ENCODE data around the gene TTC21A. TPM values are rescaled to one million over a fixed set of nuclear protein-coding genes. Genes with fewer than 3 reads are reported as not detected.

TTC21A gene
- total RNA-seq, 2 experiments from 2014 or later, result 1.9 to 8.3 TPM

- H3K4me3 Mint-ChIP-seq, result no peak overlapping the region
- ATAC-seq, result no peak
- peaks cover 11% of the 10 kb centered on the region for H3K4me1 Mint-ChIP-seq
- CTCF ChIA-PET, result interaction anchor here (1.2 kb wide), 1 partner anchor 155 kb away, joined by 4 read pairs; no protein-coding TSS in a partner anchor
- no peak overlapping the region for H3K27ac Mint-ChIP-seq
- H3K9me3 Mint-ChIP-seq (ENCODE audit: low read depth), result no peaks in the 10 kb centered on the region
- no peaks in the 10 kb centered on the region for H3K27me3 Mint-ChIP-seq
- DNase-seq, result no peak
- peaks cover 5% of the 10 kb centered on the region for H3K36me3 Mint-ChIP-seq
Measured at GRCh38 chr3:39136533-39137434, 29.3 kb downstream of the TTC21A start.

- Mint-ChIP-seq H3K9me3 (ENCODE audit: low read depth) (no peaks in the 10 kb centered on the region), H3K4me3 (no peak overlapping the region), H3K4me1 (peaks cover 13% of the 10 kb centered on the region), H3K27ac (no peak overlapping the region), H3K36me3 (peaks cover 7% of the 10 kb centered on the region), H3K27me3 (no peaks in the 10 kb centered on the region)
- CTCF ChIA-PET, result interaction anchor here (1.2 kb wide), 1 partner anchor 154 kb away, joined by 4 read pairs; no protein-coding TSS in a partner anchor
- DNase-seq (no peak), ATAC-seq (no peak)
Measured at GRCh38 chr3:39137435-39137936, 30.0 kb downstream of the TTC21A start.

- no peaks in the 10 kb centered on the region for H3K27me3 Mint-ChIP-seq
- H3K27ac Mint-ChIP-seq, result no peak overlapping the region
- DNase-seq (no peak), ATAC-seq (no peak)
- CTCF ChIA-PET, result interaction anchor here (1.2 kb wide), 1 partner anchor 153 kb away, joined by 4 read pairs; no protein-coding TSS in a partner anchor
- peaks cover 13% of the 10 kb centered on the region for H3K36me3 Mint-ChIP-seq
- H3K4me3 Mint-ChIP-seq, result no peak overlapping the region
- no peaks in the 10 kb centered on the region for H3K9me3 Mint-ChIP-seq (ENCODE audit: low read depth)
- H3K4me1 Mint-ChIP-seq, result peaks cover 13% of the 10 kb centered on the region
Measured at GRCh38 chr3:39137991-39138803, 30.7 kb downstream of the TTC21A start.

- ATAC-seq (no peak), DNase-seq (no peak)
- H3K27ac Mint-ChIP-seq, result no peak overlapping the region
- CTCF ChIA-PET, result no interaction called here
- H3K4me3 Mint-ChIP-seq, result no peak overlapping the region
- peaks cover 13% of the 10 kb centered on the region for H3K4me1 Mint-ChIP-seq
- H3K36me3 Mint-ChIP-seq, result peaks cover 19% of the 10 kb centered on the region
- H3K27me3 Mint-ChIP-seq, result no peaks in the 10 kb centered on the region
- H3K9me3 Mint-ChIP-seq (ENCODE audit: low read depth), result no peaks in the 10 kb centered on the region
Measured at GRCh38 chr3:39138804-39139415, 31.4 kb downstream of the TTC21A start.

- Mint-ChIP-seq H3K9me3 (ENCODE audit: low read depth) (no peaks in the 10 kb centered on the region), H3K4me3 (no peak overlapping the region), H3K36me3 (peaks cover 23% of the 10 kb centered on the region), H3K4me1 (peaks cover 13% of the 10 kb centered on the region), H3K27ac (no peak overlapping the region), H3K27me3 (no peaks in the 10 kb centered on the region)
- DNase-seq (no peak), ATAC-seq (no peak)
- CTCF ChIA-PET, result no interaction called here
Measured at GRCh38 chr3:39139442-39139841, 32.0 kb downstream of the TTC21A start.

- Mint-ChIP-seq H3K9me3 (ENCODE audit: low read depth) (no peaks in the 10 kb centered on the region), H3K27me3 (no peaks in the 10 kb centered on the region), H3K36me3 (peaks cover 26% of the 10 kb centered on the region), H3K4me1 (peaks cover 16% of the 10 kb centered on the region), H3K27ac (peak overlapping the region; percentile 14), H3K4me3 (no peak overlapping the region)
- CTCF ChIA-PET, result interaction anchor here (1.5 kb wide), 1 partner anchor 13 kb away, joined by 4 read pairs; no protein-coding TSS in a partner anchor
- DNase-seq (peak; percentile 33), ATAC-seq (no peak)
Measured at GRCh38 chr3:39140341-39140971, 33.0 kb downstream of the TTC21A start.

- ATAC-seq (peak; percentile 8), DNase-seq (peak; percentile 31)
- no peak overlapping the region for H3K4me3 Mint-ChIP-seq
- no peak overlapping the region for H3K27ac Mint-ChIP-seq
- peaks cover 23% of the 10 kb centered on the region for H3K4me1 Mint-ChIP-seq
- peaks cover 32% of the 10 kb centered on the region for H3K36me3 Mint-ChIP-seq
- CTCF ChIA-PET, result interaction anchor here (1.5 kb wide), 1 partner anchor 14 kb away, joined by 4 read pairs; no protein-coding TSS in a partner anchor
- no peaks in the 10 kb centered on the region for H3K9me3 Mint-ChIP-seq (ENCODE audit: low read depth)
- H3K27me3 Mint-ChIP-seq, result no peaks in the 10 kb centered on the region
Measured at GRCh38 chr3:39141171-39141995, 33.9 kb downstream of the TTC21A start.

GRCh38 chr3:39142067-39142466 is 34.6 kb downstream of the TTC21A start:
- peak; percentile 12 for DNase-seq
- H3K4me3 Mint-ChIP-seq, result no peak overlapping the region
- H3K27ac Mint-ChIP-seq, result no peak overlapping the region
- CTCF ChIA-PET, result no interaction called here
- peaks cover 30% of the 10 kb centered on the region for H3K4me1 Mint-ChIP-seq
- no peaks in the 10 kb centered on the region for H3K9me3 Mint-ChIP-seq (ENCODE audit: low read depth)
- H3K36me3 Mint-ChIP-seq, result peaks cover 38% of the 10 kb centered on the region
- no peaks in the 10 kb centered on the region for H3K27me3 Mint-ChIP-seq
- ATAC-seq, result no peak

GRCh38 chr3:39143051-39143885 is 35.8 kb downstream of the TTC21A start:
- Mint-ChIP-seq H3K4me1 (peaks cover 42% of the 10 kb centered on the region), H3K4me3 (no peak overlapping the region), H3K36me3 (peaks cover 40% of the 10 kb centered on the region)

GRCh38 chr3:39144095-39144747 is 36.7 kb downstream of the TTC21A start:
- Mint-ChIP-seq H3K27ac (no peak overlapping the region), H3K9me3 (ENCODE audit: low read depth) (no peaks in the 10 kb centered on the region), H3K4me1 (peaks cover 50% of the 10 kb centered on the region), H3K4me3 (no peak overlapping the region), H3K36me3 (peaks cover 42% of the 10 kb centered on the region), H3K27me3 (no peaks in the 10 kb centered on the region)
- CTCF ChIA-PET, result no interaction called here
- ATAC-seq (no peak), DNase-seq (no peak)

More at GRCh38 chr3:39143051-39143885, 35.8 kb downstream of the TTC21A start:
- ATAC-seq, result no peak
- peak; percentile 33 for DNase-seq
- H3K9me3 Mint-ChIP-seq (ENCODE audit: low read depth), result no peaks in the 10 kb centered on the region
- no peaks in the 10 kb centered on the region for H3K27me3 Mint-ChIP-seq
- no peak overlapping the region for H3K27ac Mint-ChIP-seq
- CTCF ChIA-PET, result no interaction called here

GRCh38 chr3:39144748-39145380 is 37.4 kb downstream of the TTC21A start:
- Mint-ChIP-seq H3K4me3 (no peak overlapping the region), H3K9me3 (ENCODE audit: low read depth) (no peaks in the 10 kb centered on the region), H3K4me1 (peaks cover 51% of the 10 kb centered on the region), H3K36me3 (peaks cover 42% of the 10 kb centered on the region), H3K27ac (no peak overlapping the region), H3K27me3 (no peaks in the 10 kb centered on the region)
- DNase-seq (peak; percentile 34), ATAC-seq (no peak)
- CTCF ChIA-PET, result interaction anchor here (1.1 kb wide), 1 partner anchor 36 kb away, joined by 3 read pairs; no protein-coding TSS in a partner anchor
